H1 (cell line): ENCODE data around the gene TTC21A. TPM values are rescaled to one million over a fixed set of nuclear protein-coding genes. Genes with fewer than 3 reads are reported as not detected.

ENCODE experiments used
- CTCF ChIA-PET: fragments of 300-600 bp; sonication (Branson Sonifier 250); formaldehyde crosslinking; loops from one replicate; lab custom pipeline; 2021; ENCODE audit not compliant: partially characterized antibody; lab: Charles Lee
- POLR2A ChIA-PET: fragments of 300-600 bp; sonication (Branson Sonifier 250); formaldehyde crosslinking; loops from one replicate; lab custom pipeline; 2021; ENCODE audit warnings: inconsistent platforms; ENCODE audit not compliant: partially characterized antibody; lab: Charles Lee
- DNase-seq, 2 experiments: peaks; one replicate each; pipeline versions ENCODE4 v3.0.0 to v3.0.0-alpha.2; 2010 to 2022; ENCODE audit warnings: low spot score in 2 of 2, low read depth in 1 of 2, mixed read lengths in 1 of 2
- FAIRE-seq: peaks from 2 replicates; lab custom pipeline; 2011; peaks lifted over from hg19 to GRCh38; lab: Jason Lieb, UNC
- H2AFZ ChIP-seq: 2 replicates; pipeline ENCODE4 v1.8.1; 2012; ENCODE audit warnings: low read length, inconsistent platforms
- H2AK5ac ChIP-seq: 2 replicates; pipeline ENCODE4 v1.6.1; 2013; ENCODE audit warnings: low read depth, low read length
- H2BK120ac ChIP-seq: replicated peaks from 2 replicates; pipeline ENCODE3; 2013; ENCODE audit warnings: low read depth, low read length, inconsistent platforms
- H2BK12ac ChIP-seq: 2 replicates; pipeline ENCODE4 v1.6.1; 2013; ENCODE audit warnings: low read depth, low read length
- H2BK15ac ChIP-seq: 2 replicates; pipeline ENCODE4 v1.6.1; 2013; ENCODE audit warnings: low read length
- H2BK20ac ChIP-seq: 2 replicates; pipeline ENCODE4 v1.6.1; 2013; ENCODE audit warnings: low read length
- H2BK5ac ChIP-seq: 2 replicates; pipeline ENCODE4 v1.6.1; 2013; ENCODE audit warnings: low read depth, low read length
- H3K14ac ChIP-seq: 2 replicates; pipeline ENCODE4 v1.6.1; 2013; ENCODE audit warnings: inconsistent platforms; ENCODE audit not compliant: insufficient read length
- H3K18ac ChIP-seq: 2 replicates; pipeline ENCODE4 v1.6.1; 2013; ENCODE audit warnings: low read length; ENCODE audit errors: extremely low read depth
- H3K23ac ChIP-seq: 2 replicates; pipeline ENCODE4 v1.6.1; 2013; ENCODE audit warnings: inconsistent platforms; ENCODE audit not compliant: insufficient read length
- H3K23me2 ChIP-seq: 2 replicates; pipeline ENCODE4 v1.6.1; 2013; ENCODE audit warnings: low read depth, low read length
- H3K27ac ChIP-seq: 2 replicates; pipeline ENCODE4 v1.6.1; 2011; ENCODE audit warnings: low read depth, low read length, inconsistent platforms
- H3K27me3 ChIP-seq, 4 experiments: replicated peaks in 1 of 4; 1 replicate in 1 of 4; 2 replicates in 3 of 4; pipeline versions ENCODE4 v1.6.1 to v1.8.1; 2011 to 2013; ENCODE audit warnings: low read length in 3 of 4, mild to moderate bottlenecking in 3 of 4, inconsistent platforms in 2 of 4, mixed read lengths in 2 of 4, moderate library complexity in 1 of 4; ENCODE audit not compliant: control insufficient read depth in 3 of 4, insufficient read depth in 3 of 4; ENCODE audit errors: extremely low read depth in 1 of 4
- H3K36me3 ChIP-seq, 4 experiments: 2 replicates each; pipeline versions ENCODE4 v1.6.1 to v1.8.1; 2011 to 2013; ENCODE audit warnings: mild to moderate bottlenecking in 4 of 4, low read length in 3 of 4, moderate library complexity in 2 of 4, control low read depth in 1 of 4, inconsistent platforms in 1 of 4; ENCODE audit not compliant: insufficient read depth in 4 of 4, control insufficient read depth in 2 of 4
- H3K4ac ChIP-seq: replicated peaks from 2 replicates; pipeline ENCODE3; 2013; ENCODE audit warnings: low read length, low read depth, mixed read lengths, inconsistent platforms; ENCODE audit not compliant: insufficient read length
- H3K4me1 ChIP-seq, 4 experiments: replicated peaks in 1 of 4; 1 replicate in 1 of 4; 2 replicates in 3 of 4; pipeline versions ENCODE4 v1.6.1 to v1.8.1; 2011 to 2013; ENCODE audit warnings: low read length in 3 of 4, inconsistent platforms in 2 of 4, mixed read lengths in 1 of 4; ENCODE audit not compliant: insufficient read depth in 4 of 4, control insufficient read depth in 3 of 4
- H3K4me2 ChIP-seq, 2 experiments: 2 replicates each; pipeline versions ENCODE4 v1.6.1 to v1.8.1; 2011 to 2013; ENCODE audit warnings: low read depth in 2 of 2, low read length in 2 of 2, control low read depth in 1 of 2, inconsistent platforms in 1 of 2, mild to moderate bottlenecking in 1 of 2; ENCODE audit not compliant: insufficient read depth in 1 of 2
- H3K4me3 ChIP-seq, 4 experiments: fragments of 200-600, 300-600 bp in 1 of 4; sonication (generic), shearing (Covaris generic), sonication (Bioruptor Twin) in 1 of 4; 2 replicates each; pipeline versions ENCODE4 v1.5.1 to v1.8.1; 2011 to 2016; ENCODE audit warnings: low read length in 4 of 4, low read depth in 3 of 4, control low read depth in 2 of 4, inconsistent platforms in 2 of 4, mild to moderate bottlenecking in 2 of 4, mixed read lengths in 1 of 4, moderate library complexity in 1 of 4; ENCODE audit not compliant: insufficient read depth in 2 of 4; ENCODE audit errors: extremely low read depth in 1 of 4
- H3K56ac ChIP-seq: replicated peaks from 2 replicates; pipeline ENCODE3; 2013; ENCODE audit warnings: low read depth, mild to moderate bottlenecking, mixed read lengths, low read length, inconsistent platforms; ENCODE audit not compliant: insufficient read length
- H3K79me1 ChIP-seq: 2 replicates; pipeline ENCODE4 v1.6.1; 2013; ENCODE audit warnings: low read depth, low read length, control low read depth
- H3K79me2 ChIP-seq, 2 experiments: 2 replicates each; pipeline versions ENCODE4 v1.6.1 to v1.8.1; 2012 to 2013; ENCODE audit warnings: low read length in 2 of 2, mild to moderate bottlenecking in 2 of 2, inconsistent platforms in 1 of 2; ENCODE audit not compliant: insufficient read depth in 2 of 2, control insufficient read depth in 1 of 2
- H3K9ac ChIP-seq, 4 experiments: replicated peaks in 1 of 4; 1 replicate in 1 of 4; 2 replicates in 3 of 4; pipeline versions ENCODE4 v1.6.1 to v1.8.1; 2011 to 2013; ENCODE audit warnings: low read depth in 3 of 4, low read length in 3 of 4, control low read depth in 2 of 4, mild to moderate bottlenecking in 2 of 4, moderate library complexity in 2 of 4, inconsistent platforms in 1 of 4; ENCODE audit errors: extremely low read depth in 1 of 4
- H3K9me3 ChIP-seq, 2 experiments: 2 replicates each; pipeline versions ENCODE4 v1.6.1 to v1.8.1; 2012 to 2013; ENCODE audit warnings: mild to moderate bottlenecking in 2 of 2, moderate library complexity in 2 of 2, control low read depth in 1 of 2, inconsistent platforms in 1 of 2, low read depth in 1 of 2, low read length in 1 of 2, mixed read lengths in 1 of 2; ENCODE audit not compliant: insufficient read depth in 2 of 2
- H4K20me1 ChIP-seq, 2 experiments: replicated peaks in 1 of 2; 2 replicates each; pipeline versions ENCODE3 to v1.8.1; 2011 to 2013; ENCODE audit warnings: inconsistent platforms in 2 of 2, low read length in 2 of 2, mild to moderate bottlenecking in 1 of 2; ENCODE audit not compliant: insufficient read depth in 2 of 2, control insufficient read depth in 1 of 2
- H4K5ac ChIP-seq: 2 replicates; pipeline ENCODE4 v1.6.1; 2013; ENCODE audit warnings: low read length, low read depth, mixed read lengths, inconsistent platforms; ENCODE audit not compliant: insufficient read length
- H4K8ac ChIP-seq: 2 replicates; pipeline ENCODE4 v1.8.0; 2013; ENCODE audit warnings: mild to moderate bottlenecking, moderate library complexity, low read length, inconsistent platforms; ENCODE audit not compliant: insufficient read depth; ENCODE audit errors: extremely low read depth
- H4K91ac ChIP-seq: replicated peaks from 2 replicates; pipeline ENCODE3; 2013; ENCODE audit warnings: low read length, mixed read lengths, inconsistent platforms; ENCODE audit not compliant: insufficient read length
- CTBP2 ChIP-seq: IDR thresholded peaks from 2 replicates; pipeline ENCODE4 v1.7.0; 2011; ENCODE audit warnings: borderline replicate concordance, mild to moderate bottlenecking, moderate library complexity, mixed read lengths, low read length; ENCODE audit not compliant: insufficient read depth, insufficient read length
- CTCF ChIP-seq, 3 experiments: IDR thresholded peaks; 1 replicate in 2 of 3; 2 replicates in 1 of 3; pipeline versions ENCODE4 v1.5.1 to v1.6.1; 2011; ENCODE audit warnings: low read length in 3 of 3, mild to moderate bottlenecking in 3 of 3, inconsistent platforms in 2 of 3, low read depth in 1 of 3, moderate library complexity in 1 of 3; ENCODE audit not compliant: insufficient read depth in 1 of 3; ENCODE audit errors: control extremely low read depth in 1 of 3
- EGR1 ChIP-seq: IDR thresholded peaks from 2 replicates; pipeline ENCODE4 v1.6.1; 2011; ENCODE audit warnings: low read depth, low read length, borderline replicate concordance
- GABPA ChIP-seq: IDR thresholded peaks from 2 replicates; pipeline ENCODE4 v1.6.1; 2011; ENCODE audit warnings: mild to moderate bottlenecking, low read length, moderate library complexity, borderline replicate concordance; ENCODE audit not compliant: insufficient read depth
- MAX ChIP-seq: IDR thresholded peaks from 2 replicates; pipeline ENCODE4 v1.6.1; 2012; ENCODE audit warnings: inconsistent platforms
- RAD21 ChIP-seq, 2 experiments: IDR thresholded peaks in 1 of 2; conservative IDR thresholded peaks in 1 of 2; 2 replicates each; pipeline ENCODE4 v1.6.1; 2011; ENCODE audit warnings: low read depth in 2 of 2, low read length in 2 of 2, improper control_type of control experiment in 1 of 2, inconsistent platforms in 1 of 2, mild to moderate bottlenecking in 1 of 2, moderate library complexity in 1 of 2
- WGBS, 2 experiments: shearing (Covaris generic) in 1 of 2; methylation state at CpG; one replicate each; pipeline versions ENCODE4 v1.1.6 to v1.1.7; 2013 to 2015; ENCODE audit warnings: low lambda C conversion rate in 2 of 2, mixed read lengths in 2 of 2, inconsistent platforms in 1 of 2, low coverage in 1 of 2, missing lambda C conversion rate in 1 of 2; ENCODE audit not compliant: insufficient replicate concordance in 2 of 2, insufficient coverage in 1 of 2, insufficient read length in 1 of 2; ENCODE audit errors: extremely low coverage in 1 of 2, missing lambda C conversion rate in 1 of 2; 5-methylcytosine and 5-hydroxymethylcytosine counted together
- polyA plus RNA-seq, 7 experiments: library from polyadenylated mRNA; depleted of rRNA in 3 of 7; stranded (reverse) in 5 of 7; unstranded in 2 of 7; fragments of >200 nt in 5 of 7; fragments of 200-250 nt in 2 of 7; gene quantifications; 1 replicate in 5 of 7; 2 replicates in 1 of 7; 4 replicates in 1 of 7; pipeline versions ENCODE4 v1.2.1 to v1.2.3, GENCODE V29; 2011 to 2013; ENCODE audit warnings: missing spikeins in 2 of 7, mixed read lengths in 2 of 7
- total RNA-seq: library from RNA; stranded (reverse); fragmentation: NEBNext Ultra II Directional; extraction: Animal tissue kit (Norgen Biotek cat#: 25700); gene quantifications from 2 replicates; pipeline ENCODE4 v1.2.1, GENCODE V29; 2021

Gene TTC21A
- total and polyA plus RNA-seq, 2 of the 8 experiments (the other 6 are each of a cell fraction or from before 2014, with no cell fraction given) = 2.3 to 2.8 TPM

- Histone ChIP-seq H4K5ac (no peak overlapping the region), H2BK120ac (no peak overlapping the region), H3K23me2 (no peaks in the 10 kb centered on the region), H3K9ac (no peak overlapping the region), H3K79me2 (no peaks in the 10 kb centered on the region), H3K4me3 (no peak overlapping the region), H4K8ac (no peak overlapping the region; the same call in 1 of the 2 replicates), H3K27me3 (no peaks in the 10 kb centered on the region), H2BK20ac (0 out of 2 replicates have a peak overlapping the region, but pooled peaks have one; percentile 66), H3K23ac (no peak overlapping the region), H3K9me3 (no peaks in the 10 kb centered on the region), H3K4ac (no peak overlapping the region), H2BK15ac (peak overlapping the region; percentile 100), H3K27ac (no peak overlapping the region), H3K79me1 (no peaks in the 10 kb centered on the region), H4K20me1 (no peaks in the 10 kb centered on the region), H3K56ac (no peak overlapping the region), H2BK12ac (peak overlapping the region; percentile 97; the same call in 1 of the 2 replicates), H3K14ac (no peak overlapping the region), H3K4me1 (0 out of 7 replicates have a peak, but pooled peaks cover 0 to 3% (median 0%) of the 10 kb centered on the region in 4 experiments), H2BK5ac (peak overlapping the region; percentile 84), H4K91ac (no peak overlapping the region), H2AK5ac (peak overlapping the region; percentile 82; the same call in 1 of the 2 replicates), H3K36me3 (no peaks in the 10 kb centered on the region), H2AFZ (no peak overlapping the region), H3K18ac (no peak overlapping the region), H3K4me2 (no peak overlapping the region)
- DNase-seq (no peak), FAIRE-seq (peak; percentile 36)
- ChIA-PET CTCF (interaction anchor here (0.6 to 20.0 kb wide), 40 partner anchors 10 to 1658 kb away, joined by 3 to 496 read pairs (median 5); partner anchors contain the start of genes CX3CR1, GORASP1, TTC21A and XIRP1), POLR2A (interaction anchor here (0.8 to 3.1 kb wide), 11 partner anchors 10 to 161 kb away, joined by 3 to 13 read pairs (median 3); partner anchors contain the start of genes GORASP1 and TTC21A)
- WGBS, 2 experiments = 77% methylated on average over 6 of the region's 6 CpGs; no CpG with 5 or more reads in 1 of the 2 experiments
- TF ChIP-seq CTCF (IDR thresholded peaks at IDR 0.05; ENCODE audit: control extremely low read depth in 1 of 3, insufficient read depth in 1 of 3, low read depth in 1 of 3, low read length in 3 of 3) (peak; percentile 69 to 72 (median 70)), RAD21 (IDR thresholded peaks at IDR 0.05 in 1 of 2, conservative IDR thresholded peaks at IDR 0.05 in 1 of 2; ENCODE audit: low read depth in 2 of 2, low read length in 2 of 2) (peak; percentile 84 to 87), MAX (0 out of 2 replicates have a peak, but pooled peaks have one; percentile 32), GABPA (no peak), CTBP2 (no peak), EGR1 (no peak)
These were observed 19.1 kb downstream of the TTC21A start for GRCh38 chr3:39126532-39127071.
